ENCODE measurements around the gene EDEM3.

The EDEM3 gene

GRCh38 chr1:184640505-184640904, 114.2 kb downstream of the EDEM3 start:
- no peak for DNase-seq
- H3K4me3 ChIP-seq (ENCODE audit: low read depth, low read length) = no peak overlapping the region
- no peaks in the 10 kb centered on the region for H3K27me3 ChIP-seq (ENCODE audit: insufficient read depth, low read depth, severe bottlenecking)
- no peak for TF ChIP-seq CTCF (IDR thresholded peaks at IDR 0.05; ENCODE audit: low read depth, low read length)
- H3K9me3 ChIP-seq (ENCODE audit: severe bottlenecking) = no peaks in the 10 kb centered on the region
- H3K36me3 ChIP-seq = no peaks in the 10 kb centered on the region
- no peak overlapping the region for H3K27ac ChIP-seq
